Measurements from ENCODE around the gene LCN12.
A peak's percentile ranks its signal among the peaks of the same experiment; 100 is the strongest.

The LCN12 gene, protein sequence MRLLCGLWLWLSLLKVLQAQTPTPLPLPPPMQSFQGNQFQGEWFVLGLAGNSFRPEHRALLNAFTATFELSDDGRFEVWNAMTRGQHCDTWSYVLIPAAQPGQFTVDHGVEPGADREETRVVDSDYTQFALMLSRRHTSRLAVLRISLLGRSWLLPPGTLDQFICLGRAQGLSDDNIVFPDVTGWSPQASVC

GRCh38 chr9:136951541-136952320, at the start of gene LCN12:
LCN12 (plus strand) TSS chr9:136952273; CDS start chr9:136952328, 55 bp downstream.
- DNase-seq, result no peak

DNA sequence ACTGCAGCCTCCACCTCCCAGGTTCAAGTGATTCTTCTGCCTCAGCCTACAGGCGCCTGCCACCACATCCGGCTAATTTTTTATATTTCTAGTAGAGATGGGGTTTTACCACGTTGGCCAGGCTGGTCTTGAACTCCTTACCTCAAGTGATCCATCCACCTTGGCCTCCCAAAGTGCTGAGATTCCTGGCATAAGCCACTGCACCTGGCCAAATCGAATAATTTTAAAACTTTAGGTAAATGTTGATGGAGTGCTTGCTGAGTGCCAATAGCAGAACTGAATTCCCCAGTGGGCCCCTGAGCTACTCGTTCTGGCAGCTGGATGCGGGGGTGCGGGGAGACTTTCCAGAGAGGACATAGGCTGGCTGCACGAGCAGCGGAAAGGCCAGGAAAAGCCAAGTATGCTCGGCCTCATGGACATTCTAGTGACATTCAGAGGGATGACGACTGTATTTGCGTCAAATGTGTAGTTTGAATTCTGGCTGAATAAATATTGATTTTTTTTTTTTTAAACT, 49.0 kb upstream of the LCN12 start:
- peak; percentile 28 for DNase-seq

DNA sequence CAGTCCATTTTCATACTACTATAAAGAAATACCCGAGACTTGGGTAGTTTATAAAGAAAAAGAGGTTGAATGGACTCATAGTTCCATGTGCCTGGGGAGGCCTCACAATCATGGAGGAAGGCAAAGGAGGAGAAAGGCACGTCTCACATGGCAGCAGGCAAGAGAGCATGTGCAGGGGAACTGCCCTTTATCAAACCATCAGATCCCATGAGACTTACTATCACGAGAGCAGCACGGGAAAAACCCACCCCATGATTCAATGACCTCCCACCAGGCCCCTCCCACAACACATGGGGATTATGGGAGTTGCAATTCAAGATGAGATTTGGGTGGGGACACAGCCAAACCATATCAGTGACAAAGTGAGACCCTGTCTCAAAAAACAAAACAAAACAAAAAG, 45.8 kb upstream of the LCN12 start:
- no peak for DNase-seq

- no peak for DNase-seq
Observed at GRCh38 chr9:136907011-136907914, 44.8 kb upstream of the LCN12 start.

DNA sequence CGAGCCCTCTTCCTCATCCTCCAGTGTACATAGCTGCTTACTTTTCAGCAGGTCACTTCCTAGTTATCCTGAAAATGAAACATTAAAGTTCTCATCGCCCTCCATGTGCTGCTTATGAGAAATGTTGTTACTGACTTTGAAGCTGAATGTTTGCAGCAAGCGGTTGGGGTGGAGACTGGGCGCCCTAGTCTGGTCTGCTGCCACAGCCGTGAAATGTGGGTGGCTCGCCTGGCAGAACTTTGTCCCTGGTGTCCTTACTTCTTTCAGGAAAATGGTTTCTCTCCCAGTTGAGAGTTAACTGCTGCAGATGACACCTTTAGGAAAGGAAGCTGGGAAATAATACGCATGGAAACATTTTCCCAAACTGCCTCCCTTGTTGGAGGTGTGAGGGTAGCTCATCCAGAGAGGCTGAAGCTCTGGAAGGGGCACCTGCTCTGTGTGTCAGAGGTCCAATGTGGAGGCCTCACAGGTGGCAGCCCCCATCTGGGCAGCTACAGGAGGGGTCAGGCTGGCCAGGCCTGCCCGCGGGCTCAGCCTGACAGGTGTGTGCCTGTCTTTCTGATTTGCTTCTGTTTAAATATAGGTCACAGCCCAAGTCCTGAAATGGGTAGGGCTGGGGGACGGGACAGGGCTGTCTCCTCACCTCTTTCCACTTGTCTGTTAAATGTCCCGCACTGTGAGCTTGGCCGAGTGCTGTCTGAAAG, 41.7 kb upstream of the LCN12 start:
- DNase-seq, result no peak

DNA sequence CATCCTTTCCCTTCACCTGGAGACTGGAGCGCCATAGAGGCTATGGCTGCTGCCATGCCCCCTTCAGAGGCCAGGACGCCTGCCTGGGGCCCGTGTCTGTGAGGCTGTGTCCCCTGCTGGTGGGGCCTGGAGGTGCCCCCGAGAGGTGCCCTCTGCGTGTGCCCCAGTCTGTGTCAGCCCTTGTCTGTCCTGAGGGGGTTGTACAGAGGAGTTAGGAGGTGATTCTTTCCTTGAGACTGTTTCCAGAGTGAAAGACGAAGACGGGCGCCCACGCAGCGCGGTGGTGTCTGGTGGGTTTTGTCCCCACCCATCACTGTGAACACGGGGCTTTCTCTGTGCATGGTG, 41.2 kb upstream of the LCN12 start:
- no peak for DNase-seq

GRCh38 chr9:136913701-136914438, 38.2 kb upstream of the LCN12 start:
- DNase-seq, result no peak

DNA sequence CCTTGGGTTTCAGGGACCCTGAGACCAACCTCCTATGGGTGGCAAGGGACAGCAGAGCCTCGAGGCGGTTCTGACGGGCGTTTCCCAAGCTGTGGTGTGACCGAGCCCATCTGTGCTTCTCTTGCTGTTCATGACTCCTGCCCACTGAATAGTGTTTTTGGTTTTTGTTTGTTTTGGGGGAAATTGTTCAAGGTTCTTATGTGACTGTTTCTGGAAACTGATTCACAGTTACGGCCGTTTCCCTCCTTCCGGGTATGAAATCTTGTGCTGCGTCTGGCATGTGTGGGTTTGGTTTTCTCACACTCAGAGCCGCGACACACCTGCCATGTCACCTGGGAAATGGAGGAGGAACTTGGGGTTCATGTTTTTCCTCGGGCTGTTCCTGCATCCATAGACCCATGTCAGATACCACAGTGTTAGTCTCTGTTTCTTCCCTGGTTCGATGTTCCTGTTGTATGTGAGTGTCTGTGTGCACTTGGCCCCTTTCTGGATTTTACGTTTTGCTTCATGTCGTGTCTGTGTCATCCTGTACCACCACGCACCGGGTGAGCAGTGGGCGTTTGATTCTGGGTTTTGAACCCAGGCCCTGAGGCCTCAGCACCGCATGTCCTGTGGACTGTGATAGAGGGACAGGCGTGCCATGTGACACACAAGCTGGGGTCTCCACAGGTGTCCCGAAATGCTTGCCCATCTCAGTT, 36.3 kb upstream of the LCN12 start:
- no peak for DNase-seq

DNA sequence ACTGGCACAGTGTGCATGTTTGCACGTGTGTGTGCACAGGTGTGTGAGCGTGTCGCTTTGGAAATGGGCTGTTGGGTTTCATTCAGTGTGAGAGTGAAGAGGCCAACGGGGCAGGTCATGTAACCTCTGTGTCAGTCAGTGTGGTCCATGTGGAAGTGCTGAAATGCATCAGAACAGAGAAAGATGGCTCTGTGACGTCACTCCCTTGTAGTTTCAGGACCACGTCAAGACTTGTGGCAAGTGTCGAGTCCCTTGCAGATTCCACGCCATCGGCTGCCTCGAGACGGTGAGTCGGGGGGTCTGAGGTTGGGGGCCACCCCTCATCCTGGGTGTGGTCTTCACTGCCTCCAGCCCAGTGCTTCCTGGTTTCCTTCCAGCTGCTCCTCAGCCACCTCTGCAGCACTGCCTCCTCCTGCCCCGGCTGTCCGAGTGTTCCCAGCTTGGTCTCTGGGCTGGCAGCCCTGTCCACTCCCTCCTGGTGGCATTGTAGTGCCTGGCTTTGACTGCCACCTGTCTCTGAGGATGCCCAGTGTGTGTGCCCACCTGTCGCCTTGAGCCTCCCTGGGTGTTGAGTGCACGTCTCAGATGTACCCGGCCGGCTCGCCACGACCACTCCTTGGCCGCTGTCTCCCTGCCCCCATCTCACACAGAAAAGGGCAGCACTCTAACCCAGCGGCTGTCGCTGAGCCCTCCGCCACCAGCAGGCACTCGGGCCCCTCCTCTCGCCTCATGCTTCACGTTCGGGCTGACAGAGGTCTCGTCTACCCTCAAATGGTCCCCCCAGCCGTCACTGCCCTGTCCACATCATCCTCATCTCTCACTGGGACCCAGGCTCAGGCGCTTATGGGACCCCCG, 35.5 kb upstream of the LCN12 start:
- DNase-seq, result peak; percentile 18

DNA sequence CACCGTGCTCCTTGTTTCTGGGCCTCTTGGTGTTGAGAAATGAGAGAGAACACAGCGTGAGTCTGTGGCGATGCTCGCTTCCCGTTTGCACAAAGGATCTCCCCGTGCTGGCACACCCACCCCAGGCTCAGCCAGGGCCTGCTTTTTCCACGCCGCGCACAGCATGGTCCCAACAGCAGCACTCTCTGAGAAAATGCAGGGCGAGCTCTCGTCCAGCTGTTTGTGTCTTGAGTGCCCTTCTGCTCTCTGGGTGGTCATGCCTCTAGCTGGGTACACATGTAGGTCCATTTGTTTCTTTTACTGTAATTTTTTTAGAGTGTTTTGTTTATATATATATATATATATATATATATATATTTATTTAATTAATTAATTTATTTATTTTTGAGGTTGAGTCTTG, 34.2 kb upstream of the LCN12 start:
- DNase-seq, result no peak

- DNase-seq, result no peak
Observed at GRCh38 chr9:136920069-136920468, 32.0 kb upstream of the LCN12 start.

GRCh38 chr9:136920734-136921231, 31.3 kb upstream of the LCN12 start:
- no peak for DNase-seq

GRCh38 chr9:136921307-136921706, 30.8 kb upstream of the LCN12 start:
- DNase-seq, result no peak

GRCh38 chr9:136921718-136922117, 30.4 kb upstream of the LCN12 start:
- DNase-seq, result no peak

DNA sequence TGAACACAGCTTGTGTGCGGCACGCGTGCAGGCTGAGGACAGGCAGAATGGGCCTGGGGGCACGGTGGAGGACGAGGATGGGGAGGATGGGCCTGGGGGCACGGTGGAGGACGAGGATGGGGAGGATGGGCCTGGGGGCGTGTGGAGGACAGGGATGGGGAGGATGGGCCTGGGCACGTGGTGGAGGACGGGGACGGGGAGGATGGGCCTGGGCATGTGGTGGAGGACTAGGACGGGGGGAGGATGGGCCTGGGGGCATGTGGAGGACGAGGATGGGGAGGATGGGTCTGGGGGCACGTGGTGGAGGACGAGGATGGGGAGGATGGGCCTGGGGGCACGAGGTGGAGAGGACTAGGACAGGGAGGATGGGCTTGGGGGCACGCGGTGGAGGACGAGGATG, 29.5 kb upstream of the LCN12 start:
- DNase-seq, result no peak

DNA sequence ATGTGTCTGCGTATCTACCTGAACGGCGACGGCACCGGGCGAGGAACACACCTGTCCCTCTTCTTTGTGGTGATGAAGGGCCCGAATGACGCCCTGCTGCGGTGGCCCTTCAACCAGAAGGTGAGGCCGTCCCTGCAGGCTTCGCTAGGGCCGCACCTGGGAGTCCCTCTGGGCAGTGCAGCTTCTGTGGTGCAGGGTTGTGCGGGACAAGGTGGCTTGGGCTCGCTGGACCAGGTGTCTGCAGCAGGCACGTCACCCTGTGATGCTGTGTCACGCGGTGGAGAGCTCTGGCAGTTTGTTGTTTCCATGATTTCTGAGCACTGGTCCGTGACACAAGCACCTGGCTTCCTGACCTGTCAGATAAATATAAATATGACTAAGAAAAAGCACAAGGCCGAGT, 28.2 kb upstream of the LCN12 start:
- DNase-seq, result no peak

GRCh38 chr9:136925414-136926153, 26.5 kb upstream of the LCN12 start:
- DNase-seq, result no peak

- no peak for DNase-seq
Observed at GRCh38 chr9:136926154-136926704, 25.8 kb upstream of the LCN12 start.

DNA sequence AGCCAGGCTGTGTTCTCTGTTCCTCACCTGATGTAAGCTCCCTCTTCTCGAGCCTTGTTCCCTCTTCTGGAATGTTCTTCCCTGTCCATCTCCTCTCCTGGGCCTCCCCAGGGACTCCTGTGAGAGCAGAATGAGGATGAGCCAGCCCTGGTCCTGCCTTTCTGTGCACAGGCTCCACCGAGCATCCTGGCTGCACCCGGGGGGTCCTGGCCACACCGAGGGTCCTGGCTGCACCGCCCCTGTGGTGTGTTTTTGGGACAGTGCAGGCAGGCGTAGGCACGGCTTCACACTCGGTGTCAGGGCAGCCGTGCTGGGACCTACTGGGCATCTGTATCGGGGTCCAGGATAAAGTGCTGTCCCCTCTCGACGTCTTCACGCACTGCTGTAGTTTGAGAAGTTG, 25.3 kb upstream of the LCN12 start:
- no peak for DNase-seq

Measured in activated CD4-positive, alpha-beta T cell treated with anti-CD3 and anti-CD28 coated beads, Interleukin-2, amount 50 U/mL, for 16 hours (primary cell).